Fibroblast of skin of left quadriceps (primary cell): Measurements from ENCODE around the gene GRIN2A.

Experiments used
- DNase-seq, 2 experiments: peaks; one replicate each; pipeline ENCODE4 v3.0.0-alpha.2; 2013; ENCODE audit warnings: low read depth in 2 of 2

The GRIN2A gene

DNA sequence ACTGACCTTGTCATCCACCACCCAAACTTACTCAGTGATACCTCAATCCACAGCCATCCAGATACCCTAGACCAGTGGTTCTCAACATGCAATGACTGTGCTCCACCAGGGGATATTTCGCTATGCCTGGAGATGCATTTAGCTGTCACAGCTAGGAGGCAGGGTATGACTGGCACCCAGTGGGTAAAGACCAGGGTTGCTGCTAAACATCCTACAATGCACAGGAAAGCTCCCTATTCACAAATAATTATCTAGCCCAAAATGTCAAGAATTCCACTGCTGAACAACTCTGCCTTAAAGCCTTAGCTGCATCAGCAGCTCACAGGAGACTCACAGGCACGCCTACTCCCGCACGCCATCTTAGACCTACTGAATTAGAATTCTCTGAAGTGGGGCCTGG, 212.6 kb downstream of the GRIN2A start:
- DNase-seq = no peak

DNA sequence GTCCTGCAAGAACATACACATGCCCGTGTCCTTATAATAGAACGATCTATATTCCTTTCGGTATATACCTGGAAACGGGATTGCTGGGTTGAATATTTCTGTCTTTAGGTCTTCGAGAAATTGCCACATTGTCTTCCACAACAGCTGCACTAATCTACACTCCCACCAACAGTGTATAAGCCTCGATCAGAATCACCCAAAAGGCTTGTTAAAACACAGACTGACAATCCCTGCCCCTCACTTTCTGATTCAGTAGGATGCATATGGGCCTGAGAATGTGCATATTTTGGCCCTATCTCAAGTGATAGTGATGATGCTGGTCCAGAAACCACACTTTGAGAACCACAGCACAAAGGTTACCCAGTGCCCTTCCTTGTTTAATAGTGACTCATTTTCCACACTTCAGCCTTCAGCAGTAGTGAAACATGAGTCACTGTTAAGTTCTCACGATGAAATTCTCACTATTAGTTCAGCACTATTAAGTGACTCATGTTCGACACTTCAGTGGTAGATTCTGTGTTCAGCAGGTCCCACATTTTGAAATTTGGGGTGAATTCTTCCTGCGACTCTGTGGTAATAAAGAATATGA, 215.6 kb downstream of the GRIN2A start:
- no peak for DNase-seq

DNA sequence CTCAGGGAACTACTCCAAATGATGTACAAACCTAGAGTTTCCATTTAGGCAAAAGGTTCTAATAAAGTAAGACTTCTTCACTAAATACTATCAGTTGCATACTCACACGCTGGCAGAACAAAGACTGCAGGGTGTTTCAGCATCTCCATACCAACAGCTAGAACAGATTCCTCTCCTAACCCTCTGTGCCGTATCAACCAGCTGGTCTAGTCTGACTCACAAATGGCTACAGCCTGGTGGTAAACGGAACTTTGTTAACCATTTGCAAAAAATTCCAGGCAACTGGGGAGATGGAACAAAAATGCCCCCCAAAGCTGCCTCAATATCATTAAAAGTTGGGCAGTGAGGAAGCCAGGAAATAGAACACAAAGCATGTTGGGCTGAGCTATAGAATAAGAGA, 217.1 kb downstream of the GRIN2A start:
- no peak for DNase-seq

DNA sequence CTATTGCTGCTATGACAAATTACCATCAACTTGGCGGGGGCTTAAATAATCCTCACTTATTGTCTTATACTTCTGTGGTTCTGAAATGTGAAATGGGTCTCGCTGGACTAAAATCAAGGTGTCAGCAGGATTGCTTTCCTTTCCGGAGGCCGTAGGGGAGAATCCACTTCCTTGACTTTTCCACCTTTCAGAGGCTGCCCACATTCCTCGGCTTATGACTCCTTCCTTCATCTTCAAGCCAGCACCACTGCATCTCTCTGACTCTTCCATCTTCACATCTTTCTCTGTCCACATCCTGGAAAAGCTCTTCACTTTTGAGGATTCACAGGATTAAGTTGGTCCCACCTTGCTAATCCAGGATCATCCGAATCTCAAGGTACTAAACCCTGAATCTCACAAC, 217.8 kb downstream of the GRIN2A start:
- DNase-seq = no peak

DNA sequence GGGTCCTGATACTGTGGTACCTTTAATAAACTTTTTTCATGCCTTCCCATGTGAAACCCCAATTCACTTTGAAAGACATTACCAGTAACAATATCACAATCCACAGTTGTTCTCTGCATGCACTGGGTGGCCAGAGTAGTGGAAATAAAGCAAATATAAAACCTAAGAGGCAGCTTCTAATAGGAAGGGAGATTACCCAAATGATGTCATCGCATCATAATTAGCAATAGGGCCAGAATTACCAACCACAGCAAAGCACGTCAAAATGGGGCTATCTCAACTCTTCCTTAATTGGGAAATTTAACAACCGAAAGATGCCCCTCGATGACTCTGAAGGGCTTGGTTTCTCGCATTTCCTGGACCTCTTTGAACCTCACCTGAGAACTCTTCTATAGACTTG, 224.8 kb downstream of the GRIN2A start:
- no peak for DNase-seq

DNA sequence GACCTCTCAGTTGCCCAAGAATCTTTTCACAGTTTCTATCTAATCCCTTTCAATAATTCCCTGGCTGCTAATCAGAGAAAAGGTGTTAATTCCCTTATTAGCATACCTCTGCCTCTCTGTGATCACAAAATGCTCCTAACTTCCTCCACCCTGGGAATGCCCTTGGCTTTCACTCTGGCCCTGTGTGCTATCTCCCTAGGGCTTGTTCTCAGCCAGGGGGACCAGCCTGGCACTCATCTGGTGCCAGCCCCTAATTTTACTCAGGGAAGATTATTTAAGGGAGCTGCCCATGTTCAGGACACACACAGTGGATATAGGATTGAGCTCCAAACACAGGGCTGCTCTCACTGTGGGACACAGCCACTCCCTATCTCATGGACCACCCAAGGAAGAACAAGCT, 225.2 kb downstream of the GRIN2A start:
- no peak for DNase-seq

DNA sequence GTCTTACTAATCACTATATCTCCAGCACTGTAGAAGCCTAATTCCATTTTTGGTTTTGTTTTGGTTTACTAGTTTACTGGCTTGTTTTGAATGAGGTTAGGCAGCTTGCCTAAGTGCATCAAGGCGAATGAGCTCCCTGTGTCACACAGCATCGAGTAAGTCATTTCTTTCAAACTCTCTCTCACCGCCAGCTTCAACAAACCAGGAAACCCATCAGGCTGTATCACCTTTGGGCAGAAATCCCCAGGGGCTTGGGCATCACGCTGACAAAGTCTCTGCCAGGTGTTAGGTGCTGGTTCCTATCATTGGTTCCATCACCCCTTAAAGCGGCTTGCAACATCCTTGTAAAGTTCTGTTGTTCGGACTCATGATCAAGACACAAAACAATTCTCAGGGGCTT, 226.6 kb downstream of the GRIN2A start:
- DNase-seq = no peak

DNA sequence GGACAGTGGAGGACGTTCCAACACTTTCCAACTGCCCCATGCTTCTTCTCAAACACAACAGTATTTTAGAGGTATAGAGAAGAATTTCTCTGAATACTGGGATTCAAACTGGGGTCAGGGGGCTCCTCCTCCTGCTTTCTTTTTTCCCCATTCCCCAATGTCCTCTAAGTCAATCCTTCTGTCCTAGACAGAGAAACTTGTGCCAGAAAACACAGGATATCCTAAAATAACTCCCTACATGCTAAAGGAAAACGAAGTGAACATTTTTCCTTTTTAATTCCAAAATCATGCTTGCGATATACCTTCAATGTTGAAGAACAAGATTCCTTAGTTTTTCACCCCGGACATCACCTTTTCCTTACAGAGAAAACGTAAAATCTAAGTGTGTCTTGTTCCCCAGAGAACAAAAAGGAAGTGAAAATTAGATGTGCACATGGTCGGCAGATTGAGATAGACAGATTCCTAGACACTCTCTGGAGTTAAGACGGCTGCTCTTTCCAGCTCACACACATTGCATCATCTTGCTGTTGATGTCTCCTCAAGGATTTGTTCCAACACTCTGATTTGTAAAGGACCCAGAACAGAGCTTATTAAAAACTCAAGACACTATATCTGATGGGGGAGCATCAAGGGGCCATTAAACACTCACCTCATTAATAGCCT, 228.2 kb downstream of the GRIN2A start:
- no peak for DNase-seq

DNA sequence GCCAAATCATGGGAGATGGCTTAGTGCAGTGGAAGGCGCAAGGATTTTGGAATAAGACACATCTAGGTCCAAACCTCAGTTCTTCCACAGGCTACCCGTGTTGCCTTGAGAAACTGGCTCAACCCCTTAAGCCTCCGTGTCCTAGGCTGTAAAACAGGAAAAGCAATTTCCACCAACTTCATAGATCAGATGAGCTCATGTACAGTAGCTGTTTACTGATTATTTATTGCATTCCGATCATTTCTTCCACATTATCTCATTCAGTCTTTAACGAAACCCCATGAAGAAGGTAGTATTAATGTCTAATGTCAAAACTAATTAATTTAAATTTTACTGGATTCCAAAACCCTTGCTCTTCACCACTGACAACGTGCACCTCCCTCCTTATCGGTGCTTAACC, 231.6 kb downstream of the GRIN2A start:
- no peak for DNase-seq

DNA sequence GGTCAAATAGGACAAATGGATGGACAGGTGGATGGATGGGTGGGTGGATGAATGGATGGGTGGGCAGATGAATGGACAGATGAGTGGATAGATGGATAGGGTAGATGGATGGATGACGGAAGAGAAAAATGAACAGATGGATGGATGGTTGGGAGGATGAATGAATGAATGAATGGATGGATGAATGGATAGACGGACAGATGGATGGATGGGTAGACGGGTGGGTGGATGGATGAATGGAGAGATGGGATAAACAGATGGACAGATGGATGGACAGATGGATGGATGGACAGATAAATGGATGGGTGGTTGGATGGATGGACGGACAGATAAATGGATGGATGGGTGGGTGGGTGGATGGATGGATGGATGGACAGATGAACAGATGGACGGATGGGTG, 232.8 kb downstream of the GRIN2A start:
- DNase-seq = no peak

DNA sequence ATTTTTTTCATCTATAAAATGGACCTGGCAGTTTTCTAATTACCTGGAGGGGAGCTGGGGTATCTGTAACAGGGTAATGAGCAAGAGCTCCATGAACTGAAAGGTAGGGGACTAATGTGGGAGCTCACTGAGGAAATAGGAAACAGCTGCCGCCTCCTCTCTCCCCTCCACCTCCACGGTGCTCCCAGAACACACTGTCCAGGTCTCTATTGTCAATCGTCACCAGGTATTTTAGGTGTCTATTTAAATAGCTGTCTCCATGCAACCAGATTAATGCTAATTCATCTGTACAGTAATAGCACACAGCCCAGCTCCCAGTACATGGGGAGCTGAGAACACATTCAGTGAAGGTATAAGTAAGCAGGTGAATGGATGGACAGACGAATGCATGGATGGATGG, 233.3 kb downstream of the GRIN2A start:
- no peak for DNase-seq

DNA sequence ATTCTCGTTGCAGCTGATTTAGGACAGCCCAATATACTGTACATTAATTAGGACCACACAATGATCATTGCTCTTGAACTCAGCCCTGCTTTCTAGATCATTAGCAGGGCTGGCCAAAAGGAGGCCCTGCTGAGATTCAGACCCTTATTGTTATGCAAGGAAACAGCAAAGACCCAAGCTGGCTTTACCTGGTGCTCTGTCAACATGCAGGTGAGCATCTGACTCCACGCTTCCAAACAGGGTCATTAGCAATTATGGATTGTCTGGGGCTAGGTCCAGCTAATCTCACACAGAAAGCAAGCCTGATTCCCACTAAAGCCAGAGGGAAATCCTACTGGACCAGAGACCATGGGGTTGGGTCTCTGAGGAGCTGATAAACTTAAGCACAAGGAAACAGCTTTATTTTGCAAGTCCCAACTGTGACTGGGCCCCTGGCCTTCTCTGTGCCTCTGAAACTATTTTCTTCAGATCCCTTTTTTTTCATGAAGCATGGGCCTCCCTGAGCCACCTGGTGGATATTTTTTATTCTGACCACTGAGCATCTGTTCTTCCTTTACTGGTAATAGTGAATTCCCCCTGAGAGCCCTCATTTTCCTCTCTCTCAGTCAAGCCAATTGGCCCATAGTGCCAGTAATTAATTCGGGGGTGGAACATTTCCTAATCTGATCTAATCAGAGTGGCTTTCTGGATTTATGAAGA, 236.1 kb downstream of the GRIN2A start:
- DNase-seq = no peak

DNA sequence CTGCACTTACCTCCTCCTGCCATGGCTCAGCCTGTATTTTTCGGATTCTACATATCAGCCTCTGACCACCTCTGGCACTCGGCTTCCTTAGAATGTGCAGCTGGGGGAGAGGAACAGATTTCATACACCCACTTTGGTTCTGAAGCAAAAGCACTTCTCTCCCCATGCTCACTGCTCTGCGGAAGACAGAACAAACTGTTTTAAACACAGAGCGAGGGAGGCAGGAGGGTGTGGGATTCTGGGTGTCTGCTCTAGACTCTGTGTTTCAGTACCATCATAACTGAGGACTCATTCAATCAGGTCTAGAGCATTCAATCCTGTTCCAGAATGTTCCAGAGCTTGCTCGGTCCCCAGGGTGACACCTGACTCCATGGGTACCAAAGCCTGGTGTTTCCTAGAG, 239.1 kb downstream of the GRIN2A start:
- no peak for DNase-seq

DNA sequence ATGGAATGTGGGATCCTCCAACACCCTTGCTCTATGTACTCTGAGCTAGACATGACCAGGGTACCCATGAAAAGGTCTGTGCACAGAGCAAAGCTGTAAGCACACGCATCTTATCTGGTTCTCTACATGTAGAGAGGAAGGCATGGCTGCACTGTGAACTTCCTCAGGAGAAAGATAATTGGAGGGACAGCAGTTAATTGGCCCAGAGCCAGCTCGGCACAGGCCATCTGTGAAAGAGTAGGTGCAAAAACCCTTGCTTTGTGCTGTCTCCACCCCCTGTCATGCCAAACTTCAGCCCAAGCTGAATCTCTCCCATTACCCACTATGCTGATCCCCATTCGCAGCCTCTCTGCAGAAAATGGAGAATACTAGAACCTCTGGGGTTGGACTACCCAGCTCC, 241.0 kb downstream of the GRIN2A start:
- DNase-seq = no peak

DNA sequence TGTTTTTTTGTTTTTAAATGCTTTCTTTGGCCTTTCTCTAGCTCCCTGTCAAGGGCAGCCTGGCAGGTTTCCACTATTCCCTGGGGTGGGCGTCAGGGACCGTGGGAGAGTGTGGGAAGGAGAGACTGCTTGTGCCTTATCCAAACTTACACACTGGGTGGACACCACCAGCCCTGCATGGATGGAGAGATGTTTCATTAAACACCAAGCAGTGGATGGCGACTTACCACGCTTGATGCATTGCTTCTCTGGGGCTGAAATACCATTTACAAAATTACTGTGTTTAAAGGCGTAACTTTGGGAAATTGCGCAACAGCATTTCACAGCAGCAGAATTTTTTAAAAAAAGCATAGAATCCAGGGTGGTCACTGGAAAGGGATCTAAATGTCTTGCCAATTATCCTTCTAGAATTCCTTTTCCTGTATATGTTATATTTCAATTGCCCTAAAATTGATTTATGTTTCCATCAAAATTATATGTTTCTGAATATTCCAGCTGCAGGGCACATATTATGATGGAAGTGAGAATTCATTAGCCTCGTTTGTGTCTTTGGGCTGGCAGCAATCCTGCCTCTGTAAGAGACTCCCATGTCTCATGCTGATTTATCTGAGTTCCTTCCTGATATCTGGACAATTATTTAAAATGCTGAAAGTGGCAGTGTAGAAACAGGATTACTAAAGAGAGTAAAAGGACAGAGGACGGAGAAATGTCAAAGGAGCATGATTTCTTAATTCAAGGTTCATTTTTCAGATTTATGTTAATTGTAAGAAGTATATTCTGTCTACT, 247.3 kb downstream of the GRIN2A start:
- no peak for DNase-seq

DNA sequence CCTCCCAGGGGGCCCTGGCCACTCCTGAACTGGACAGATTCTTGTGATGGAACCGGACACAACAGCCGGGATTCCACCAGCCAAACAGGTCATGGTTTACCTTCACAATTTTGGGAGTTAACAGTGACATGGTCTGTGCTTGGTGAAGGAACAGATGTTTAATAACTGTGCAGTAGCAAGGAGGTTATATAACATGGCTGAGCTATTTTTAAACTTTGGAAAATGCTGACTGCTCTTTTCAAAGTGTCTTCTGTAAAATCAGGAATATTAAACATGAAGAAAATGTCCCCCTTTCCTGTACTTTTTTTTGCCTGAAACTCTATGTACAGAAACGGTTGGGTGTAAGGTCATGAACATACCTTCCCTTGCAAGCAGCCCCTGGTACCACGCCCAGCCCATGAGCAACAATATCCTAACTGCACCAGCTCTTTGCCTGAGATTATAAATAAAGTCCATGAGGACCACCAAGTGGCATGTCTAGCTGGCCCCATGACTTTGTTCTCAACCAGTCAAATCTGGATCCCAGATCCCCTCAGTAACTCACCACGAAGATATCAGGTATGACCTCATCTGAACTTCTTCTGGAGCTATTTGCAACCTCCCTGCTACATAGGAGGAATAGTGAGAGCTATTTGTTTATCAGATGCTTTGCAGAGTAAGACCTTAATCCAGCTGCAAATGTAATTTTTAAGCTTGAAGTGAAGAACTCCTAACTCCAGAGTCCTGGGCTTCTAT, 249.1 kb downstream of the GRIN2A start:
- DNase-seq = no peak

DNA sequence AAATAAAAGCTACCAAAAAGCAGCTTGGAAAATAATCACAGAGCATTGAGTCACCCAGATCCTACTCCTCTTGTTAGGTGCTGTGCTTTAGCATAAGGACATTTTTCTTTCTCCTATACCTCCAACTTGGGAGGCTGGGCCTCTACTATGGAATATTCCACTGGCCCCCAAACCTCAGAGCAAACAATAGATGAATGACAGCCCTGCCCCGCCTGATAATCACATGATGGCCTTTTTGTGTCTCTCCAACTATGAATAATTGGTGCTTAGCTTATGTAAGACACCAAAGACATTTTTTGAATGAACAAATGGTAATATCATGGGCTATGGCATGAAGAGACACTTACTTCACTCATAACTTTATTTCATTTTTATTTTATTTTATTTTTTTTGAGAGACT, 250.2 kb downstream of the GRIN2A start:
- no peak for DNase-seq

DNA sequence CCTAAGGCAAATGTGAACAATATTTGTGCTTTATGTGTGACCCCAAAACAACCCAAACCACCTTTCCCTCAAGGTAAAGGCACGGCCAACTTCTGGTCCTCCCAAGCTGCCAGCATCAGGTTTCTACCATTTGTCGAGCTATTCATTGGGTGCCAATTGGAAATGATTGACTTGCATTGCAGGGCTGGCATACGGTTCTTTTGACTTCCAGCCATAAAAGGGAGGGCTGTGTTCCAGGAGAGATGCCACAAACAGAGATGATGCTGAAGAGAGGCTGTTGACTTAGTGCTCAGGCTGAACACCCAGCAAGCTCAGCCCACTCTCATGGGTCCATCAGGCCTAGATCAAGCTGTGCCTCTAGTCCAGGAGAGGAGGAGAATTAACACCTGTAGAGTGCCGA, 252.4 kb downstream of the GRIN2A start:
- no peak for DNase-seq

DNA sequence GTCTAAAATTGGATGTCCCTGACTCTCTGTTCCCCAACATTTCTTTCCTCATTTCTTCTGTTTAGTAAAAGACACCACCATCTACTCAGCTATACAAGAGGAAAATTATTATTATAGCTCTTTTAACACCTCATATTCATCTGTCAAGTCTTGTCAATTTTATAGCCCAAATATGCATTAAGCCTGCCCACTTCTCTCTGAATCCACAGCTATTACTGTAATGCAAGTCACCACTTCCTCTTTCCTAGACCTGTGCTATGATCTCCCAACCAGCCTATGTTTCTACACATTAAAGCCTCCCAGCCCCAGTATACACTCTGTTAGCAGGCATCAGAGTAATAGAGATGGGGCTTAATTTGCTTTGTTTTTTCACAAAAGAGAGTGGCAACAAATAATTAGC, 252.9 kb downstream of the GRIN2A start:
- no peak for DNase-seq

DNA sequence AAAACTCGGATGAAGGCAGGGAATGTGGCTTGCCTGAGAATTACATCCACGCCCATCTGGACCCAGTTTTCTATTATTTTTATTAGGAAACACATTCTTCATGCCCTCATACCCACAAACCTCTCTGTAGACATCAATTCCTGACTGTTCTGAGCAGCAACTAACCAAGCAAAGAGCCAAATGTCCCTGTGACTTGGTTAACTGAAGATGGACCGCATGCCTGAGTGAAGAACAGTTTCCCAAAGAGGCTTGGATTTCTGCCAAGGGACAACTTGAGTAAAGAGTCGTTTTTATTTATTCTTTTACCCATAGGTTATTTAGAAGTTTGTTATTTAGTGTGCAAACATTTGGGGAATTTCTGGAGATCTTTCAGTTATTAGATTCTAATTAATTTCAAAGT, 259.8 kb downstream of the GRIN2A start:
- peak; percentile 6 to 8 for DNase-seq

DNA sequence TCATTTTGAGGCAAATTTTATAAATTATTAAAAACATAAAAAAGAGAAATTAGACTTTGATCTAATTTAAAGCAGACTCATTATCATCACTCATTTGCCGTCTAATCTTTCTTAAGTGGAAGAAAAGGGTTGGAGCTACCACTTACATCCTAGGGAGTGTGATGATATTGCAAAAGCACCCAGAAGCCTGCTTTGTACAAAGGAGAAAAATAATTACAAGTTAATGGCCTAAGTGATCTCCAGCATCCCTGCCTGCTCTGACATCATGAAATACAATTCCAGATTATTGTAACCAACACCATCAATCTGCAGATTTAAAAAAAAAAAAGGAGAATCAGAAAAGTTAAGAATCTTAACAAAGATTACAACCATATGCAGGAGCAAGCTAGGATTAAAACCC, 260.2 kb downstream of the GRIN2A start:
- DNase-seq = no peak

DNA sequence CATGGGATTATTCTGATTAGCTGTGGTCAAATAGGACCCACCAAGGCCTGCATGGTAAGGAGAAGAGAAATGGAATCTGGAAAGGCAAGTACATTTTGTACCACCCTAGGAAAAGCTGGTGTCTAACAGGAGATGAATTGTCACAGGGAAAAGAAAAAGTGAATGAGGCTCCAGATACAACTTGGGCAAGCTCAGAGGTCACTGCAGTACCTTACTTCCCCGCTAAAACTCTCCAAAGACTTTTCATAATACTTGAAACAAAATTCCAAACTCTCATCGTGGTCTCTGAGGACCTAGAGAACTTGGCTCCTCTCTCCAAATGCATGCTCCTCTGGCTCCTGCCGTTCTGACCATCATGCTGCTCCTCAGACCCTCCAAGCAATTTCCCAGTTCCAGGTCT, 262.8 kb downstream of the GRIN2A start:
- no peak for DNase-seq
